ENCODE results near the gene KIF26B.

KIF26B gene

GRCh38 chr1:245292553-245292952 lies 137.8 kb downstream of the KIF26B start:
- TF ChIP-seq ZNF274 (IDR thresholded peaks at IDR 0.05; ENCODE audit: low read depth, low read length) (no peak), SUZ12 (IDR thresholded peaks at IDR 0.05; ENCODE audit: extremely low read depth, insufficient read depth, insufficient read length) (no peak), YY1 (IDR thresholded peaks at IDR 0.05; ENCODE audit: insufficient read depth, insufficient read length) (no peak)
- Histone ChIP-seq H3K9ac (ENCODE audit: insufficient read length, low read depth) (no peak overlapping the region), H3K4me1 (ENCODE audit: insufficient read depth, insufficient read length) (no peaks in the 10 kb centered on the region), H3K4me3 (ENCODE audit: insufficient read length, low read depth) (no peak overlapping the region), H3K36me3 (ENCODE audit: insufficient read depth, insufficient read length, low read length) (no peaks in the 10 kb centered on the region), H3K27me3 (ENCODE audit: insufficient read depth, insufficient read length) (no peaks in the 10 kb centered on the region), H3K9me3 (ENCODE audit: insufficient read depth, low read length) (no peaks in the 10 kb centered on the region)
- no peak for DNase-seq (ENCODE audit: low read depth, low spot score)

GRCh38 chr1:245294020-245294419 lies 139.2 kb downstream of the KIF26B start:
- no peaks in the 10 kb centered on the region for H3K4me1 ChIP-seq (ENCODE audit: insufficient read depth, insufficient read length)
- no peak overlapping the region for H3K4me3 ChIP-seq (ENCODE audit: insufficient read length, low read depth)
- no peak for DNase-seq (ENCODE audit: low read depth, low spot score)
- H3K27me3 ChIP-seq (ENCODE audit: insufficient read depth, insufficient read length), result no peaks in the 10 kb centered on the region
- H3K36me3 ChIP-seq (ENCODE audit: insufficient read depth, insufficient read length, low read length), result no peaks in the 10 kb centered on the region
- TF ChIP-seq ZNF274 (IDR thresholded peaks at IDR 0.05; ENCODE audit: low read depth, low read length) (no peak), SUZ12 (IDR thresholded peaks at IDR 0.05; ENCODE audit: extremely low read depth, insufficient read depth, insufficient read length) (no peak), YY1 (IDR thresholded peaks at IDR 0.05; ENCODE audit: insufficient read depth, insufficient read length) (no peak)
- H3K9ac ChIP-seq (ENCODE audit: insufficient read length, low read depth), result no peak overlapping the region
- H3K9me3 ChIP-seq (ENCODE audit: insufficient read depth, low read length), result no peaks in the 10 kb centered on the region

- no peaks in the 10 kb centered on the region for H3K4me1 ChIP-seq (ENCODE audit: insufficient read depth, insufficient read length)
- DNase-seq (ENCODE audit: low read depth, low spot score), result no peak
- no peaks in the 10 kb centered on the region for H3K9me3 ChIP-seq (ENCODE audit: insufficient read depth, low read length)
- no peaks in the 10 kb centered on the region for H3K27me3 ChIP-seq (ENCODE audit: insufficient read depth, insufficient read length)
- TF ChIP-seq ZNF274 (IDR thresholded peaks at IDR 0.05; ENCODE audit: low read depth, low read length) (no peak), SUZ12 (IDR thresholded peaks at IDR 0.05; ENCODE audit: extremely low read depth, insufficient read depth, insufficient read length) (no peak), YY1 (IDR thresholded peaks at IDR 0.05; ENCODE audit: insufficient read depth, insufficient read length) (no peak)
- H3K36me3 ChIP-seq (ENCODE audit: insufficient read depth, insufficient read length, low read length), result no peaks in the 10 kb centered on the region
- H3K4me3 ChIP-seq (ENCODE audit: insufficient read length, low read depth), result no peak overlapping the region
- H3K9ac ChIP-seq (ENCODE audit: insufficient read length, low read depth), result no peak overlapping the region
These were observed 144.0 kb downstream of the KIF26B start for GRCh38 chr1:245298781-245299180.

GRCh38 chr1:245301162-245301580 lies 146.4 kb downstream of the KIF26B start:
- Histone ChIP-seq H3K36me3 (ENCODE audit: insufficient read depth, insufficient read length, low read length) (no peaks in the 10 kb centered on the region), H3K4me1 (ENCODE audit: insufficient read depth, insufficient read length) (no peaks in the 10 kb centered on the region), H3K27me3 (ENCODE audit: insufficient read depth, insufficient read length) (no peaks in the 10 kb centered on the region), H3K9ac (ENCODE audit: insufficient read length, low read depth) (no peak overlapping the region), H3K9me3 (ENCODE audit: insufficient read depth, low read length) (no peaks in the 10 kb centered on the region), H3K4me3 (ENCODE audit: insufficient read length, low read depth) (no peak overlapping the region)
- TF ChIP-seq ZNF274 (IDR thresholded peaks at IDR 0.05; ENCODE audit: low read depth, low read length) (no peak), YY1 (IDR thresholded peaks at IDR 0.05; ENCODE audit: insufficient read depth, insufficient read length) (no peak), SUZ12 (IDR thresholded peaks at IDR 0.05; ENCODE audit: extremely low read depth, insufficient read depth, insufficient read length) (no peak)
- no peak for DNase-seq (ENCODE audit: low read depth, low spot score)

GRCh38 chr1:245301921-245302320 lies 147.1 kb downstream of the KIF26B start:
- Histone ChIP-seq H3K27me3 (ENCODE audit: insufficient read depth, insufficient read length) (no peaks in the 10 kb centered on the region), H3K36me3 (ENCODE audit: insufficient read depth, insufficient read length, low read length) (no peaks in the 10 kb centered on the region), H3K4me3 (ENCODE audit: insufficient read length, low read depth) (no peak overlapping the region), H3K4me1 (ENCODE audit: insufficient read depth, insufficient read length) (no peaks in the 10 kb centered on the region), H3K9me3 (ENCODE audit: insufficient read depth, low read length) (no peaks in the 10 kb centered on the region), H3K9ac (ENCODE audit: insufficient read length, low read depth) (no peak overlapping the region)
- TF ChIP-seq YY1 (IDR thresholded peaks at IDR 0.05; ENCODE audit: insufficient read depth, insufficient read length) (no peak), ZNF274 (IDR thresholded peaks at IDR 0.05; ENCODE audit: low read depth, low read length) (no peak)
- DNase-seq (ENCODE audit: low read depth, low spot score), result no peak

- TF ChIP-seq YY1 (IDR thresholded peaks at IDR 0.05; ENCODE audit: insufficient read depth, insufficient read length), result no peak
- TF ChIP-seq ZNF274 (IDR thresholded peaks at IDR 0.05; ENCODE audit: low read depth, low read length), result no peak
- TF ChIP-seq SUZ12 (IDR thresholded peaks at IDR 0.05; ENCODE audit: extremely low read depth, insufficient read depth, insufficient read length), result no peak
- no peaks in the 10 kb centered on the region for H3K9me3 ChIP-seq (ENCODE audit: insufficient read depth, low read length)
- H3K36me3 ChIP-seq (ENCODE audit: insufficient read depth, insufficient read length, low read length), result no peaks in the 10 kb centered on the region
- no peaks in the 10 kb centered on the region for H3K27me3 ChIP-seq (ENCODE audit: insufficient read depth, insufficient read length)
- no peak overlapping the region for H3K4me3 ChIP-seq (ENCODE audit: insufficient read length, low read depth)
- DNase-seq (ENCODE audit: low read depth, low spot score), result no peak
- H3K4me1 ChIP-seq (ENCODE audit: insufficient read depth, insufficient read length), result no peaks in the 10 kb centered on the region
- no peak overlapping the region for H3K9ac ChIP-seq (ENCODE audit: insufficient read length, low read depth)
These were observed 149.9 kb downstream of the KIF26B start for GRCh38 chr1:245304698-245305097.

GRCh38 chr1:245306020-245306419 lies 151.2 kb downstream of the KIF26B start:
- H3K9ac ChIP-seq (ENCODE audit: insufficient read length, low read depth), result no peak overlapping the region
- H3K9me3 ChIP-seq (ENCODE audit: insufficient read depth, low read length), result no peaks in the 10 kb centered on the region
- H3K4me3 ChIP-seq (ENCODE audit: insufficient read length, low read depth), result no peak overlapping the region
- H3K36me3 ChIP-seq (ENCODE audit: insufficient read depth, insufficient read length, low read length), result no peaks in the 10 kb centered on the region
- DNase-seq (ENCODE audit: low read depth, low spot score), result no peak
- H3K4me1 ChIP-seq (ENCODE audit: insufficient read depth, insufficient read length), result peaks cover 3% of the 10 kb centered on the region
- TF ChIP-seq YY1 (IDR thresholded peaks at IDR 0.05; ENCODE audit: insufficient read depth, insufficient read length), result no peak
- TF ChIP-seq ZNF274 (IDR thresholded peaks at IDR 0.05; ENCODE audit: low read depth, low read length), result no peak
- no peaks in the 10 kb centered on the region for H3K27me3 ChIP-seq (ENCODE audit: insufficient read depth, insufficient read length)

Measured in NT2/D1 (cell line).